NCI-H1694 (cell line): ENCODE data around the gene CRHR2.
"Not testable (repeated sequence)": the region's sequence is repeated elsewhere in the genome, so short reads cannot be mapped to it uniquely, and the experiment has no call there.

Source experiments
- DNase-seq: peaks from one replicate; lab custom pipeline; 2025; lab: John Stamatoyannopoulos, UW

Gene CRHR2

GRCh38 chr7:30682212-30683083, at the start of gene CRHR2:
Gene CRHR2, minus strand, starts transcription at chr7:30682456. Its CDS starts 176 bp downstream, at chr7:30682280.
- no peak for DNase-seq

GRCh38 chr7:30731581-30731980, 49.3 kb upstream of the CRHR2 start:
- no peak for DNase-seq

GRCh38 chr7:30730996-30731395, 48.7 kb upstream of the CRHR2 start:
- no peak for DNase-seq

GRCh38 chr7:30730097-30730496, 47.8 kb upstream of the CRHR2 start:
- no peak for DNase-seq

GRCh38 chr7:30729642-30730041, 47.4 kb upstream of the CRHR2 start:
- no peak for DNase-seq

- no peak for DNase-seq
These were observed 46.4 kb upstream of the CRHR2 start for GRCh38 chr7:30728591-30729100.

GRCh38 chr7:30727061-30727945, 45.0 kb upstream of the CRHR2 start:
- no peak for DNase-seq

- no peak for DNase-seq
These were observed 44.2 kb upstream of the CRHR2 start for GRCh38 chr7:30726296-30727006.

GRCh38 chr7:30723776-30724175, 41.5 kb upstream of the CRHR2 start:
- DNase-seq = no peak

GRCh38 chr7:30722671-30723070, 40.4 kb upstream of the CRHR2 start:
- DNase-seq = no peak

- no peak for DNase-seq
These were observed 39.9 kb upstream of the CRHR2 start for GRCh38 chr7:30722187-30722586.

- DNase-seq = no peak
These were observed 39.0 kb upstream of the CRHR2 start for GRCh38 chr7:30721211-30721610.

GRCh38 chr7:30719434-30719833, 37.2 kb upstream of the CRHR2 start:
- not testable (repeated sequence) for DNase-seq

GRCh38 chr7:30717181-30717580, 34.9 kb upstream of the CRHR2 start:
- no peak for DNase-seq

- no peak for DNase-seq
These were observed 31.9 kb upstream of the CRHR2 start for GRCh38 chr7:30714129-30714528.

- DNase-seq = no peak
These were observed 31.1 kb upstream of the CRHR2 start for GRCh38 chr7:30713392-30713791.

- DNase-seq = no peak
These were observed 28.4 kb upstream of the CRHR2 start for GRCh38 chr7:30710669-30711068.

GRCh38 chr7:30709549-30709948, 27.3 kb upstream of the CRHR2 start:
- no peak for DNase-seq

GRCh38 chr7:30708983-30709382, 26.7 kb upstream of the CRHR2 start:
- DNase-seq = no peak

- no peak for DNase-seq
These were observed 26.2 kb upstream of the CRHR2 start for GRCh38 chr7:30708412-30708811.

GRCh38 chr7:30707391-30708357, 25.4 kb upstream of the CRHR2 start:
- DNase-seq = no peak
